PC-3 (cell line): ENCODE measurements around the gene ANKHD1. TPM values are rescaled to one million over a fixed set of nuclear protein-coding genes. Genes with fewer than 3 reads are reported as not detected.

ENCODE experiments used
- ATAC-seq: fragments of 200-7000 bp; cut with Tn5 transposase; 2 replicates; pipeline ENCODE4 v1.9.1; 2020; ENCODE audit warnings: mild to moderate bottlenecking, moderate library complexity
- BruUV-seq: library from RNA; stranded (reverse); fragments of 400-500 nt; replicated peaks from 2 replicates; lab custom pipeline; 2021; lab: Mats Ljungman, UMichigan
- CTCF ChIA-PET: fragments of 300-600 bp; sonication (Branson Sonifier 250); formaldehyde crosslinking; loops from one replicate; lab custom pipeline; 2022; ENCODE audit warnings: antibody characterized with exemption; lab: Charles Lee
- POLR2A ChIA-PET: fragments of 300-600 bp; sonication (Branson Sonifier 250); formaldehyde crosslinking; loops from one replicate; lab custom pipeline; 2022; ENCODE audit warnings: antibody characterized with exemption; ENCODE audit not compliant: unreplicated experiment; lab: Charles Lee
- DNase-seq: peaks from one replicate; pipeline ENCODE4 v3.0.0-alpha.2; 2015
- H2AFZ ChIP-seq: fragments of 300-600 bp; sonication (generic); 2 replicates; pipeline ENCODE4 v1.6.0; 2016; ENCODE audit warnings: antibody characterized with exemption, low read length
- H3F3A ChIP-seq: fragments of 300-600 bp; sonication (generic); one replicate; pipeline ENCODE4 v1.6.0; 2017; ENCODE audit warnings: antibody characterized with exemption, low read length, control low read depth, mild to moderate bottlenecking; ENCODE audit not compliant: unreplicated experiment
- H3K27ac ChIP-seq: fragments of 300-600 bp; sonication (generic); 2 replicates; pipeline ENCODE4 v1.5.1; 2016; ENCODE audit warnings: mild to moderate bottlenecking, low read length
- H3K27me3 ChIP-seq: fragments of 300-600 bp; sonication (generic); 2 replicates; pipeline ENCODE4 v1.6.1; 2016; ENCODE audit warnings: low read length, mixed read lengths
- H3K36me3 ChIP-seq: fragments of 300-600 bp; sonication (generic); 2 replicates; pipeline ENCODE4 v1.6.1; 2016; ENCODE audit warnings: low read depth, mixed run types, low read length, mixed read lengths
- H3K4me1 ChIP-seq: fragments of 300-600 bp; sonication (generic); 2 replicates; pipeline ENCODE4 v1.5.1; 2016; ENCODE audit warnings: low read length; ENCODE audit not compliant: insufficient read depth
- H3K4me2 ChIP-seq: fragments of 300-600 bp; sonication (generic); 2 replicates; pipeline ENCODE4 v1.6.0; 2016; ENCODE audit warnings: low read length
- H3K4me3 ChIP-seq: fragments of 300-600 bp; sonication (generic); 2 replicates; pipeline ENCODE4 v1.5.1; 2016; ENCODE audit warnings: mild to moderate bottlenecking, low read length, mixed read lengths
- H3K79me2 ChIP-seq: fragments of 300-600 bp; sonication (generic); 2 replicates; pipeline ENCODE4 v1.6.1; 2017; ENCODE audit warnings: low read length, mixed read lengths
- H3K9ac ChIP-seq: fragments of 300-600 bp; sonication (generic); 2 replicates; pipeline ENCODE4 v1.6.0; 2016; ENCODE audit warnings: mild to moderate bottlenecking, low read length
- H3K9me2 ChIP-seq: fragments of 300-600 bp; sonication (generic); replicated peaks from 2 replicates; pipeline ENCODE4 v1.6.1; 2016; ENCODE audit warnings: mixed run types, low read length, mixed read lengths
- H3K9me3 ChIP-seq: fragments of 300-600 bp; sonication (generic); 2 replicates; pipeline ENCODE4 v1.6.1; 2016; ENCODE audit warnings: low read length, mixed read lengths
- H4K20me1 ChIP-seq: fragments of 300-600 bp; sonication (generic); 2 replicates; pipeline ENCODE4 v1.6.1; 2016; ENCODE audit warnings: low read length, mixed read lengths
- EZH2 ChIP-seq: fragments of 300-600 bp; sonication (generic); IDR thresholded peaks from one replicate; pipeline ENCODE4 v1.6.1; 2017; ENCODE audit warnings: antibody characterized with exemption, mild to moderate bottlenecking, low read length; ENCODE audit not compliant: unreplicated experiment
- EZH2phosphoT487 ChIP-seq: fragments of 300-600 bp; sonication (generic); IDR thresholded peaks from 2 replicates; pipeline ENCODE4 v1.6.1; 2018; ENCODE audit warnings: mild to moderate bottlenecking, antibody characterized with exemption, low read length, borderline replicate concordance
- intact Hi-C: fragments of 100-400 bp; cut with micrococcal nuclease; formaldehyde crosslinking; loops from 2 replicates; pipeline ENCODE4 v1.9.0; 2023
- total RNA-seq: library from RNA; depleted of rRNA; stranded (reverse); fragments of >200 nt; gene quantifications from 2 replicates; pipeline ENCODE4 v1.2.3, GENCODE V29; 2014
- TF ChIP-seq, protein P1 (sequence below): fragments of 300-600 bp; sonication (generic); conservative IDR thresholded peaks from 2 replicates; pipeline ENCODE4 v1.5.1; 2017; ENCODE audit warnings: antibody characterized with exemption, low read depth, mild to moderate bottlenecking, low read length

ANKHD1 gene
- total RNA-seq, 1 experiment from 2014 or later: 64.6 TPM

DNA sequence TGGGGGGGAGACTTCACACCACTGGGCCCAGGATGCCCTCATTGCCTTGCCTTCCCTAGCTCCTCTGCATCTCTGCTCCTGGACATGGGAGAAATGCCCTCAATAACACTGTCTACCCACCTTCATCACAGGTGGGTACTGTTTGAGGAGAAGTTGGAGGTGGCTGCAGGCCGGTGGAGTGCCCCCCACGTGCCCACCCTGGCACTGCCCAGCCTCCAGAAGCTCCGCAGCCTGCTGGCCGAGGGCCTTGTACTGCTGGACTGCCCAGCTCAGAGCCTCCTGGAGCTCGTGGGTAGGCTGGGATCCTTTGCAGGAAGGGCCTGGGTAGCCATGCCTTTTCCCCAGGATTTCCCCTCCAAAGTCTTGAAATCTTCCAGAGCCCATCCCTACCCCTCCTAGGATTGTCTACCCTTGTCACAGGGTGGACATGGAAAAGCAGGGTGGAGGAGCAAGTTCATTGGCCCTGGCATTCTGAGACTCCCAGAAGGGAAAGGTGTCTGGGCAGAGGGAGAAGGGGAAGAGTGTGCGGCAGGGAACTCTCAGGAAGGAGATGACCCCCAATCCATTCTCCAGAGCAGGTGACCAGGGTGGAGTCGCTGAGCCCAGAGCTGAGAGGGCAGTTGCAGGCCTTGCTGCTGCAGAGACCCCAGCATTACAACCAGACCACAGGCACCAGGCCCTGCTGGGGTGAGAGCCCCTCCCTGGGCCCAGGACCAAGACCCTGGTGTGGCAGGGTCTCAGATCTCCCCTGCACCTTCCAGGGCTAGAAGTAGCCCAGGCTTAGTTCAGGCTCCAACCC is 40.8 kb upstream of the ANKHD1 start:
- Histone ChIP-seq H3K79me2 (no peaks in the 10 kb centered on the region), H2AFZ (no peak overlapping the region), H3K4me3 (no peak overlapping the region), H3K4me1 (peaks cover 8% of the 10 kb centered on the region), H3K9ac (no peak overlapping the region), H3K27ac (no peak overlapping the region), H3K4me2 (no peak overlapping the region), H4K20me1 (no peaks in the 10 kb centered on the region), H3K27me3 (no peaks in the 10 kb centered on the region), H3K9me3 (no peaks in the 10 kb centered on the region), H3F3A (peaks cover 4% of the 10 kb centered on the region), H3K36me3 (no peaks in the 10 kb centered on the region), H3K9me2 (no peaks in the 10 kb centered on the region)
- DNase-seq (no peak), ATAC-seq (no peak)
- TF ChIP-seq, protein P1, sequence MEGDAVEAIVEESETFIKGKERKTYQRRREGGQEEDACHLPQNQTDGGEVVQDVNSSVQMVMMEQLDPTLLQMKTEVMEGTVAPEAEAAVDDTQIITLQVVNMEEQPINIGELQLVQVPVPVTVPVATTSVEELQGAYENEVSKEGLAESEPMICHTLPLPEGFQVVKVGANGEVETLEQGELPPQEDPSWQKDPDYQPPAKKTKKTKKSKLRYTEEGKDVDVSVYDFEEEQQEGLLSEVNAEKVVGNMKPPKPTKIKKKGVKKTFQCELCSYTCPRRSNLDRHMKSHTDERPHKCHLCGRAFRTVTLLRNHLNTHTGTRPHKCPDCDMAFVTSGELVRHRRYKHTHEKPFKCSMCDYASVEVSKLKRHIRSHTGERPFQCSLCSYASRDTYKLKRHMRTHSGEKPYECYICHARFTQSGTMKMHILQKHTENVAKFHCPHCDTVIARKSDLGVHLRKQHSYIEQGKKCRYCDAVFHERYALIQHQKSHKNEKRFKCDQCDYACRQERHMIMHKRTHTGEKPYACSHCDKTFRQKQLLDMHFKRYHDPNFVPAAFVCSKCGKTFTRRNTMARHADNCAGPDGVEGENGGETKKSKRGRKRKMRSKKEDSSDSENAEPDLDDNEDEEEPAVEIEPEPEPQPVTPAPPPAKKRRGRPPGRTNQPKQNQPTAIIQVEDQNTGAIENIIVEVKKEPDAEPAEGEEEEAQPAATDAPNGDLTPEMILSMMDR: no peak
- no peak for TF ChIP-seq EZH2
- TF ChIP-seq EZH2phosphoT487: no peak
- ChIA-PET POLR2A (interaction anchor here (0.6 kb wide), 1 partner anchor 121 kb away, joined by 3 read pairs; no protein-coding TSS in a partner anchor), CTCF (interaction anchor here (0.6 to 0.7 kb wide), 3 partner anchors 49 to 186 kb away, joined by 3 to 6 read pairs (median 5); partner anchors contain the start of gene EIF4EBP3)
- intact Hi-C loops: no loop called here
- BruUV-seq: no TSS peak

DNA sequence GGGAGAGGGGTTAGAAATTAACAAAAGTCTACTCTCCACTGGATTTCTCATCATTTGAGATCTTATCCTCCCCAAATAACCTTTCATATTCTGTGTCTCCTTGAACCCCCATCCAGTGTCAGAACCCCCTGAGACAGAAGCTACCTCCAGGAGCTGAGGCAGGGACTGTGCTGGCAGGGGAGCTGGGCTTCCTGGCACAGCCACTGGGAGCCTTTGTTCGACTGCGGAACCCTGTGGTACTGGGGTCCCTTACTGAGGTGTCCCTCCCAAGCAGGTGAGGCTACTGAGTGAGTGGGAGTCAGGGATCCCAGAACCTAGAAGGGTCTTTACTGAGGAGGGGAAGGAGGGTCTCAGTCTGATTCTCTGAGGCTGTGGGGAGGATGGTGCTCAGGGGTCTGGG is 39.7 kb upstream of the ANKHD1 start:
- ATAC-seq: no peak
- intact Hi-C loops: no loop called here

More for the DNA sequence above, 39.7 kb upstream of the ANKHD1 start:
- POLR2A ChIA-PET: no interaction called here
- CTCF ChIA-PET: no interaction called here
- no peak for TF ChIP-seq EZH2
- TF ChIP-seq, protein P1: no peak
- no peak for TF ChIP-seq EZH2phosphoT487
- peaks cover 4% of the 10 kb centered on the region for H3F3A ChIP-seq
- no peak overlapping the region for H2AFZ ChIP-seq
- H3K4me3 ChIP-seq: no peak overlapping the region
- no peaks in the 10 kb centered on the region for H3K79me2 ChIP-seq
- no TSS peak for BruUV-seq
- peaks cover 11% of the 10 kb centered on the region for H3K4me1 ChIP-seq
- H3K36me3 ChIP-seq: no peaks in the 10 kb centered on the region
- no peak for DNase-seq
- no peaks in the 10 kb centered on the region for H3K27me3 ChIP-seq
- no peaks in the 10 kb centered on the region for H3K9me3 ChIP-seq
- H4K20me1 ChIP-seq: no peaks in the 10 kb centered on the region
- H3K9ac ChIP-seq: no peak overlapping the region
- H3K9me2 ChIP-seq: no peaks in the 10 kb centered on the region
- H3K27ac ChIP-seq: no peak overlapping the region
- no peak overlapping the region for H3K4me2 ChIP-seq
